ENCODE measurements around the gene CERS6. TPM values are rescaled to one million over a fixed set of nuclear protein-coding genes. Genes with fewer than 3 reads are reported as not detected.

The CERS6 gene
- total RNA-seq, 1 donor from 2014 or later = 30.8 TPM

DNA sequence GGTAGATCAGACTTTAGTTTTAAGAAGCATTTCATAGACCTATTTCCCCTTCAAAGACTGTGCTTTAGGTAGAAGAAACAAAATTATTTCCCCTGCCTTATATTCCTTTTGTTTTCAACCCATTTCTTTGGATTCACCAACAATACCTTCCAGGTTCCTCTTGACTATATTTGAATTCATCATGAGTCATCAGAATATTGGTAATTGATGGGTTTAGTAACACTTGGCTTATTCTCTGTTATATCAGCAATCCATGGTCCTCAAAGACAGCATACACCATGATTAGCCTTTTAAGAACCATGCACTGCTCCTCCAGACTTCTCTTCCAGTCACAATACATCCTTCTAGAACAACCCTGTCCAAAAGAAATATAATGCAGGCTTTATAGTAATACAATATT, 263.4 kb downstream of the CERS6 start:
- TF ChIP-seq, protein P1, sequence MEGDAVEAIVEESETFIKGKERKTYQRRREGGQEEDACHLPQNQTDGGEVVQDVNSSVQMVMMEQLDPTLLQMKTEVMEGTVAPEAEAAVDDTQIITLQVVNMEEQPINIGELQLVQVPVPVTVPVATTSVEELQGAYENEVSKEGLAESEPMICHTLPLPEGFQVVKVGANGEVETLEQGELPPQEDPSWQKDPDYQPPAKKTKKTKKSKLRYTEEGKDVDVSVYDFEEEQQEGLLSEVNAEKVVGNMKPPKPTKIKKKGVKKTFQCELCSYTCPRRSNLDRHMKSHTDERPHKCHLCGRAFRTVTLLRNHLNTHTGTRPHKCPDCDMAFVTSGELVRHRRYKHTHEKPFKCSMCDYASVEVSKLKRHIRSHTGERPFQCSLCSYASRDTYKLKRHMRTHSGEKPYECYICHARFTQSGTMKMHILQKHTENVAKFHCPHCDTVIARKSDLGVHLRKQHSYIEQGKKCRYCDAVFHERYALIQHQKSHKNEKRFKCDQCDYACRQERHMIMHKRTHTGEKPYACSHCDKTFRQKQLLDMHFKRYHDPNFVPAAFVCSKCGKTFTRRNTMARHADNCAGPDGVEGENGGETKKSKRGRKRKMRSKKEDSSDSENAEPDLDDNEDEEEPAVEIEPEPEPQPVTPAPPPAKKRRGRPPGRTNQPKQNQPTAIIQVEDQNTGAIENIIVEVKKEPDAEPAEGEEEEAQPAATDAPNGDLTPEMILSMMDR (IDR thresholded peaks at IDR 0.05) = no peak
- DNase-seq (ENCODE audit: low spot score) = no peak
- Mint-ChIP-seq H3K27ac (ENCODE audit: unreplicated experiment) (no peak overlapping the region), H3K4me3 (ENCODE audit: unreplicated experiment) (no peak overlapping the region), H3K4me1 (ENCODE audit: low read depth) (peaks cover 43% of the 10 kb centered on the region), H3K9me3 (ENCODE audit: low read depth) (no peaks in the 10 kb centered on the region), H3K27me3 (ENCODE audit: low read depth) (no peaks in the 10 kb centered on the region), H3K36me3 (ENCODE audit: low read depth) (peaks cover 5% of the 10 kb centered on the region)

DNA sequence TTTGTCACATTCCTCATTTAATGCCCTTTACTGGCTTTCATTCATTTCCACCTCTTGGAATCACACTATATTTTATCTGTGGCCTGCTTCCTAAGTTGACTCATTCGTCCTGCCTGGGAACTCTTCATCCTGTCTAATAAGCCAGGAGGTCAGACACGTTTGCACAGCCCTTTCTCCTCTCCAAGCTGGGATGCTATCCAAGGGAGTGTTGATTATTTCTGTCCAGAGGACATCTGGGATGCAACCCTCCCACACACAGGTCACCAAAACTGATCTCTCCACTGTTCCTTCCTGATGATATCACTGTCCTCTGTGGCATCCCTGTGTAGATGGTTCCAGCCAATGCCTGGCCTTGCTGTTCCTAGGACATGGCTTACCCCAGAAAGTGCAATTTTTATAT, 266.5 kb downstream of the CERS6 start:
- Mint-ChIP-seq H3K27ac (ENCODE audit: unreplicated experiment) (no peak overlapping the region), H3K9me3 (ENCODE audit: low read depth) (no peaks in the 10 kb centered on the region), H3K27me3 (ENCODE audit: low read depth) (no peaks in the 10 kb centered on the region), H3K4me1 (ENCODE audit: low read depth) (peaks cover 29% of the 10 kb centered on the region), H3K4me3 (ENCODE audit: unreplicated experiment) (no peak overlapping the region), H3K36me3 (ENCODE audit: low read depth) (peaks cover 5% of the 10 kb centered on the region)
- TF ChIP-seq, protein P1 (IDR thresholded peaks at IDR 0.05) = no peak
- DNase-seq (ENCODE audit: low spot score) = no peak

DNA sequence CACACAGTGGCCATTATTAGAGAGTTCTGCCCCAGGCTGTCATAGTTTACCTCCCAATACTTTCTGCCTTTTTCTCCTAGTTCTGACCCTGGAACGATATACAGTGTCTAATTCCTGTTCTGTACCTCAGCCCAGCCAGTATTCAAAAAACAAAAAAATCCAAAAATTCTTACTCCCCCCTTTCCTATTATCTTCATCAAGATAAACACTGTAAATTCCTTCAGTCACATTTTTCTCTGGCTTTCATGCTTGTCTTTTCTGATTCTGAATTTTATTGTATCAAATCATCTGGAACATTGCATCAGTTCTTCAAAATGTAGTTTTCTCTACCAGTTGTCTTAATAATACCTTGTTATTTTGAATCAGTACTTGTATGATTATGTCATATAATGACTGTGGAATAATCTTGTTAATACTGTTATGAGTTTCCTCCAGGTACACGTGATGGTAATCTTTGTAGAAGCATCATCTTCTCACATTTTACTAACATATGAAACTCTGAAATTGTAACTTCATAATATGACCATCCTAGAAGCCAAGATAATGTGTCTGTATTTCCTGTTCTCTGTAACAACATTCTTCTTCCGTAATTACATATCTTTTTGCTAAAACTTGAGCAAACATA, 267.3 kb downstream of the CERS6 start:
- Mint-ChIP-seq H3K36me3 (ENCODE audit: low read depth) (peaks cover 5% of the 10 kb centered on the region), H3K4me3 (ENCODE audit: unreplicated experiment) (no peak overlapping the region), H3K27ac (ENCODE audit: unreplicated experiment) (no peak overlapping the region), H3K9me3 (ENCODE audit: low read depth) (no peaks in the 10 kb centered on the region), H3K4me1 (ENCODE audit: low read depth) (peaks cover 21% of the 10 kb centered on the region), H3K27me3 (ENCODE audit: low read depth) (no peaks in the 10 kb centered on the region)
- TF ChIP-seq, protein P1 (IDR thresholded peaks at IDR 0.05) = no peak
- DNase-seq (ENCODE audit: low spot score) = no peak

DNA sequence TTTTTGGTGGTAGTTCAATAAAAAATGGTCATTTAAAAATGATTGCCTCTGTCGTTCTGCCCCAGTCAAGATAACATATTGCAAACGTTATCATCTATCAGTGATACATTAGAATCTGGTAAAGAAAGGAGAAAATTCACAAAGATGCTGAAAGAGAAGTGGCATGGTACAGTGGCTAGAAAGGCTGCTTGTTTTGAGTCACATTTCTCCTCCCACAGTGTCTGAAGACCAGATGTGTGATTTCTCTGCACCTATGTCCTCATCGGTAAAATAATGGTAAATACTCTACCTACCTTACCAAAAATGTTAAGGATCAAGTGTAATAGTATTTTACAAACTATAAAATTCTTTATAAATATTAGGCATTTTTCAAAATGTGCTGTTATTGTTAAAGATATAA, 270.3 kb downstream of the CERS6 start:
- no peak for DNase-seq (ENCODE audit: low spot score)
- H3K4me1 Mint-ChIP-seq (ENCODE audit: low read depth) = peaks cover 27% of the 10 kb centered on the region
- H3K4me3 Mint-ChIP-seq (ENCODE audit: unreplicated experiment) = no peak overlapping the region
- no peak overlapping the region for H3K27ac Mint-ChIP-seq (ENCODE audit: unreplicated experiment)
- H3K36me3 Mint-ChIP-seq (ENCODE audit: low read depth) = peaks cover 7% of the 10 kb centered on the region
- TF ChIP-seq, protein P1 (IDR thresholded peaks at IDR 0.05) = no peak
- no peaks in the 10 kb centered on the region for H3K27me3 Mint-ChIP-seq (ENCODE audit: low read depth)
- no peaks in the 10 kb centered on the region for H3K9me3 Mint-ChIP-seq (ENCODE audit: low read depth)

DNA sequence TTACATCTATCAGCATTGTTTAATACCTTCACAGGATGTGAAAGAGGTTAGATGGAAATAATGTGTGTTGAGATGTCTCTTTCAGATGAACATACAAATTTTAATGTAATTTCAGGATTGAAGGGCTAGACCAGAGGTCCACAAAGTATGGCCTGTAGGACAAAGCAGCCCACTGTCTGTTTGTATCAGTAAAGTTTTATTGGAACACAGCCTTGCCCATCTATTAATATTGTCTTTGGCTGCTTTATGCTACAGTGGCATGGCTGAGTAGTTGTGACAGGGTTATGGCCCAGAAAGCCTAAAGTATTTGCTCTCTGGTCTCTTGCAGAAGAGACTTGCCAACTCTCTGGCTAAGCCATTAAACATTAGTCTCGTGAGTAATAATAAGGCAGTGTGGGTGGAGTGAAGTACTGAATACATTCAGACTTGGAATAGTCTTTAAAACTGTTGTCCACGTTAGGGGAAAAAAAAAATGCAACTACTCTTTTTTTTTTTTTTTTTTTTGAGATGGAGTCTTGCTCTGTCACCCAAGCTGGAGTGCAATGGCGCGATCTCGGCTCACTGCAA, 271.9 kb downstream of the CERS6 start:
- DNase-seq (ENCODE audit: low spot score) = no peak
- H3K4me1 Mint-ChIP-seq (ENCODE audit: low read depth) = peaks cover 27% of the 10 kb centered on the region
- H3K4me3 Mint-ChIP-seq (ENCODE audit: unreplicated experiment) = no peak overlapping the region
- H3K9me3 Mint-ChIP-seq (ENCODE audit: low read depth) = no peaks in the 10 kb centered on the region
- TF ChIP-seq, protein P1 (IDR thresholded peaks at IDR 0.05) = no peak
- peaks cover 7% of the 10 kb centered on the region for H3K36me3 Mint-ChIP-seq (ENCODE audit: low read depth)
- H3K27ac Mint-ChIP-seq (ENCODE audit: unreplicated experiment) = no peak overlapping the region
- no peaks in the 10 kb centered on the region for H3K27me3 Mint-ChIP-seq (ENCODE audit: low read depth)
